AG20443 (cell line): ENCODE data around the gene MS4A4A.
"Not testable (repeated sequence)": the region's sequence is repeated elsewhere in the genome, so short reads cannot be mapped to it uniquely, and the experiment has no call there.

Experiments used
- DNase-seq: peaks from one replicate; pipeline ENCODE4 v3.0.0; 2012; ENCODE audit warnings: low spot score, mixed read lengths

The MS4A4A gene

GRCh38 chr11:60280412-60280811 is at the start of gene MS4A4A:
Gene MS4A4A, plus strand, starts transcription at chr11:60280666. Its CDS starts 10 bp downstream, at chr11:60280676.
- DNase-seq, result no peak

DNA sequence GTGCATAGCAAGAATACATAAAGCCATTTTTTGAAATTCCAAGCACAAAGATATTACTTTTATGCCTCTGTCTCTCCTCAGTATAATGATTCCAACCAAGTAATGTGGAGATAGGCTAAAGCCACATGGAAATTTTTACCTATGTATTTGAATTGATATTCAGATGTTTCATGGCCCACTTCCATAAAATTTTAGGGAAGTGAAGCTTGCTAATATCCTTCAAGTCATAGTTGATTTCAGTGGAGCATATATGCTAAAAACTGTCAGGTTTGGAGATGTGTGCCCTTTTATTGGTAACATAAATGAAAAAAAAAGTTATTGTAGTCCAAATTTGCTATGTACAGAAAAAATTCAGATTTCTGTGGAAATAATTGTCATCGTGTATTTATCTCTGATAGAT is 49.8 kb upstream of the MS4A4A start:
- no peak for DNase-seq

GRCh38 chr11:60235321-60235720 is 45.1 kb upstream of the MS4A4A start:
- DNase-seq, result no peak

DNA sequence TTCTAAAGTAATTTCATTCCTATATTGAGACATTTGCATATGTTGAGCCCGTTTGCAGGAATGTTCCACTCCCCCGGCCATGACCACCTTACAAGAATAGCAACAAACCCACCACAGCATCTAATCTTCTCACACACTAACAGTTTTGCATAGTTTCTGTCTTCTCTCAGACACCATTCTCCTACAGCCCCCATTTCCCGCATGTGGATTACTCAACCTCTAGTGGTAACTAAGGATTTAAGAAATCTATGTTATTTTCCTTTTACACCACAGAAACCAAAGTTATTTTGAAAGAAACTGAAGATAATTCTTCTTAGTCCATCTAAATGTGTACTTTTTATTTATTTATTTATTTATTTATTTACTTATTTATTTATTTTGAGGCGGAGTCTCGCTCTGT is 39.8 kb upstream of the MS4A4A start:
- DNase-seq, result no peak

- DNase-seq, result no peak
Observed at GRCh38 chr11:60241786-60242185, 38.7 kb upstream of the MS4A4A start.

GRCh38 chr11:60242740-60243239 is 37.7 kb upstream of the MS4A4A start, which contains the start of gene MS4A4E:
Gene MS4A4E, minus strand, starts transcription at chr11:60243137. Its CDS starts 13,082 bp downstream, at chr11:60230055.
- DNase-seq, result no peak

DNA sequence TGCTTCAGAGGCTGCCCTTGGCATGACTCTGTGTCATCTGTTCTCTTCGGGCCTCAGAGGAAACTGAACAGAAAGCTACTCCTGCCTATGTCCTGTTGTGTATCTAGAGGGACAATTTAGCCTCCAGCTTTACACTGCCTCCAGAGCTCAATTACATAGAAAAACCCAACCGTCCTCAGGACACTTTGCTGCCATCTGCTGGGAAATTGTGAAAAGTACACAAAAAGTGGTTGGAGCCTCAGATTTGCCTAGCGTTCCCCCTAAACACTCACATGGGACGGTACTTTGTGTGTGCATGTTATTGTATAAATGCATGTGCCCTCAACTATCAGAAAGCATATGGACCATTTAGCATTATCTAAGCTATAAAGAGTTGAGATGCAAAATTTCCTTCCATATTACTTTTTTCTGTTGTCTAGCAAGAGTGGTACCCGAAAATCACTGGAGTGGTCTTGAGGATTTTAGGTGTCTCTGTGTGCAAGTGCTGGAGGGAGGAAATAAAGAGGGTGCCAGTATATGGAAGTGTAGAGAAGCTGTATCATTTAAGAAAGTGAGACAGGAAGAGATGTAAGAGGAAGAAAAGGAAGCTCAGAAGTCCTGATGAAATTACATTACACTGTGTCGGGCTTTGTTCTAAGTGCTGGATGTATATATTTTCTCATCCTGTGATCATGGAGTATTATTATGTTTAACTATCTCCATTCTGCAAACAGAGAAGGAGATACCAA is 28.8 kb upstream of the MS4A4A start:
- DNase-seq, result peak; percentile 15

DNA sequence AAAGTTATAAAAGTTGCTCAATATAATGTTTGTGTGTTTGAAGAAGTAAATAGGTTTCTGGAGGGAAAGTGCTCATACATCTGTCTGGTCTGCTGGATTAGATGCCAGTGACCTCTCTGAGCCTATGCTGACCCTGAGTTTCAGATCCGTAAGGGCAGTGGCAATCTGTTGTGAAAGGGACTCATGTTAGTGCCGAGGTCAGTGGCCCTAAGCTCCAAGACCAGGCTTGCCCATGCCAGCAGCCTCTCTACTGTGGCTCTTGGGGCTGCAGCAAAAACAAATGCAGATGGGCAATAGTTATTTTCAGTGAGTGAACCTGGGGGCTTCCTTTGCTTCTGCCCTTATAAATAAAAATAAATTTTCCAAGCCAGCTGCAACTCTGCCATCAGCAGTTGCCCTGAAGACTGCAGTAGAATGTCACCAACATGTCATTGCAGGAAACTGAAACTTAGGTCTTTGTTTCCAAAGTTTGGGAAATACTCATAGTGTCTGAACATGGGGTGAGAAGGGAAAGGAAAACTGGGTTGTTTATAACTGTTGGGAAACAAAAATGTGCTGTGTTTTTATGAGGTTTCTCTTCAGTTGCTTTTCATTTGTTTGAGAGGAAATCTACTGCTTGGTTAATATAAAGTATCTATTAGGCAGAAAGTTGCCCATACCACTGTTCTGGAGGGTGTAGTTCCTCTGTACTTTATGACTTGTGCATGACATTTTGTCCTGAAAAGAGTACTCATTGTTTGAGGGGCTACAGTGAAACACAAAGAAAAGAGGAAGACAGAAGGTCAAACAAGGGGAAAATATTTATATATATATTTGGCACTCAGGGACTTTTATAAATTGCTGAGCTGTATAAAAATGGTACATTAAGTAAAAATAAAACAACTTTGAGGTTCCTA is 28.0 kb upstream of the MS4A4A start:
- no peak for DNase-seq

- no peak for DNase-seq
Observed at GRCh38 chr11:60257956-60258722, 22.3 kb upstream of the MS4A4A start.

DNA sequence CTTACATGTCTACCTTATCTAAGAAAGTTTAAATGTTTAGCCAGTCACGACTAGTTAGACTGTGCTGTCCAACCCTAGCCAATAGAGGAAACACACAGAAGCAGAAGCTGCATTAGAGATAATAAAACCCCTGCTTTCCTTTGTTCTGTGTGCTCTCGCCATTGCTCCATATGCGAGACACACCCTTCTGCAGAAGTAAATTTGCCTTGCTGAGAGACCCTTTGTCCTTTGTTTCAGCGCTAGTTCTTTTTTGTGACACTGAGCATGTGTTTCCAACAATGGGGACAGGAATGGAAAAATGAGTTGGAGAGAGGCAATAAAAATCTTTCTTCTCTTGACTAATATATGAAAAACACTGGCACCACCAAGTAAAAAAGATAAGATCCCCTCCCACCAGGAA is 19.5 kb upstream of the MS4A4A start:
- DNase-seq, result no peak

- DNase-seq, result no peak
Observed at GRCh38 chr11:60263402-60263801, 17.1 kb upstream of the MS4A4A start.

GRCh38 chr11:60264644-60265043 is 15.8 kb upstream of the MS4A4A start:
- DNase-seq, result no peak

DNA sequence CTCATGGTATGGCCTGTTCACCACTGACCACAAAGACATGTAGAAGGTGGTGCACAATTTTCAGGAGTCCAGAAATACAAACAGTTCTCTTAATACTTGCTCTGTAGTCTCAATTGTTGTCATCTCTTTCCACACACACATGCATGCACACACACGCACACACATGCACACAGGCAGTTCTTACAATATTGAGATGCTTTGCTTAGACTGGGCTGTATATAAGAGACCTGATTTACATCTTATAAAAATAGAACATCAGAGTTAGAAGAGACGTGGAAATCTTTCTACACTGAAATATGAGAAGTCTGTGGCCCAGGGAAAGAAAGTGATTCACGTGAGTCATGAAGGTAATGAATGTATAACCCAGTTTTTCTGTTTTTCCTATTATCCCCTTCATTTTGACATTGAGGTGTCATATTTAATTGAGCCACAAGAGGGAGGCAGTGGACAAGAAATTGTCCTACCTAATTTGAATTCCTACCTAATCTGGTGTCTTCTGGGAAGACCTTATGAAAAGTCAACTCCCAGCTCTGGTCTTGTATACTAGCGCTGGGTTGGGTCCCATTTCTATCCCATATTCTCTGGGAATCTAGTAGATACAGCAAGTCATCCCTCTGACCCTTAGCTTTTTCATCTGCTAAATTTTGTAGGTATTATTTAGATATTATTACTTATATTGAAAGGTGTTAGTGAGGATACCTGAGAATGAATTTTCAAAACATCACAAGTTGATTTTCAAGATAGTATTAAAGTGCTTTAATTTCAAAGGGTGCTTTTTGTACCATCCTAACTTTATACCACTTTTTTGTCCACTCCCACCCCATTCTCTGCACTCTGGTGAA is 14.9 kb upstream of the MS4A4A start:
- DNase-seq, result peak; percentile 42

- DNase-seq, result no peak
Observed at GRCh38 chr11:60274416-60274815, 6.0 kb upstream of the MS4A4A start.

GRCh38 chr11:60281485-60281884 is 1.0 kb downstream of the MS4A4A start:
- DNase-seq, result no peak

DNA sequence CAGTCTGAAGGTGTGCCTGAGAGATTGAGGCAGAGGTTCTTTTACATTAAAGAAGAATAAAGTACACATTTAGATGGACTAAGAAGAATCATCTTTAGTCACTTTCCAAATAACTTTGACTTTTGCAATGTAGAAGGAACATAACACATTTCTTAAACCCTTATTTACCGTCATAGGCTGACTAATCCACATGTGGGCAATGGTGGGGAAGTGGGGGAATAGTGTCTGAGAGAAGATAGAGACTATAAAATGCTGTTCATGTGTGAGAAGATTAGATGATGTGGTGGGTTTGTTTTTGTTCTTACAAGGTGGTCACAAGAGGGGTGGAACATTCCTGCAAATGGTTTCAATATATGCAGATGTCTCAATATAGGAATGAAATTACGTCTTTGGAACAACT is 1.8 kb downstream of the MS4A4A start:
- no peak for DNase-seq

- DNase-seq, result not testable (repeated sequence)
Observed at GRCh38 chr11:60285411-60286126, 5.1 kb downstream of the MS4A4A start.

DNA sequence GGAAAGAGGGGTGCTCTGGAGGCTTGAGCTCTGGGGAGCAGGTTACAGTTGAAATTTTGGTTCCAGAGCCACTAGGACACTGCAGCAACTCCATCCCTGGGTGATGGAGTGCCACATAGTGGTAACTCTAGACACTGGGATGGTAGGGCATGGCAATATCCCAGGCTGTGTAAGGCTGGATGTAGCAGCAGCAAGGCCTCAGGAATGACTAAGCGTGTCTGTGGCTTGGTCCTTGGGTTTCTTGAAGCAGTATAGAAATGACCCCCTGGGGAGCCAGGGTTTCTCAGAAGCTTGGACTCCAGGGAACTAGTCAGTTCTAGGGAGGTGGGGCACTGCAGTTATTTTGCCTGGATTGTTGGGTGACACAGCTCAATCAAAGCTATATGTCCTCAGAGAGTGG is 8.1 kb downstream of the MS4A4A start:
- DNase-seq, result no peak

- no peak for DNase-seq
Observed at GRCh38 chr11:60292145-60292544, 11.7 kb downstream of the MS4A4A start.

- no peak for DNase-seq
Observed at GRCh38 chr11:60301178-60301577, 20.7 kb downstream of the MS4A4A start.

DNA sequence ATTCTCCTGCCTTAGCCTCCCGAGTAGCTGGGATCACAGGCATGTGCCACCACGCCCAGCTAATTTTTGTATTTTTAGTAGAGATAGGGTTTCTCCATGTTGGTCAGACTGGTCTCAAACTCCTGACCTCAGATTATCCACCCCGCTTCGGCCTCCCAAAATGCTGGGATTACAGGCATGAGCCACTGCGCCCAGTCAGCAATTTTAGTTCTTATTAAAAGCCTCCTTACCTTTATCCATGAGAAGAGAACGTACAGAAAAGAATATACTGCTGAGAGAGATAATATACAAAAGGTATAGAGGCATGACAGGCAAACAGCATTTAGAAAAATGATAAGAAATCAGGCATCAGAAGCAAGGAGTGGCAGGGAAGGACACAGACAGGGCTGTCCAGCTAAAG is 21.4 kb downstream of the MS4A4A start:
- not testable (repeated sequence) for DNase-seq
